EL (cell line): ENCODE measurements around the gene SFT2D2.

Experiments
- DNase-seq: peaks from one replicate; pipeline ENCODE4 v3.0.0-alpha.2; 2016

Gene SFT2D2

GRCh38 chr1:168223681-168224540 is 1.9 kb upstream of the SFT2D2 start:
- no peak for DNase-seq

- DNase-seq: no peak
Observed at GRCh38 chr1:168224991-168225390, 813 bp upstream of the SFT2D2 start.

- peak; percentile 37 for DNase-seq
Observed at GRCh38 chr1:168227620-168228019, 1.8 kb downstream of the SFT2D2 start.

GRCh38 chr1:168229893-168230292 is 4.1 kb downstream of the SFT2D2 start:
- no peak for DNase-seq

- DNase-seq: no peak
Observed at GRCh38 chr1:168230709-168231108, 4.9 kb downstream of the SFT2D2 start.

- peak; percentile 59 for DNase-seq
Observed at GRCh38 chr1:168234846-168235547, 9.2 kb downstream of the SFT2D2 start.

- no peak for DNase-seq
Observed at GRCh38 chr1:168235548-168235885, 9.7 kb downstream of the SFT2D2 start.

GRCh38 chr1:168235937-168236336 is 10.1 kb downstream of the SFT2D2 start:
- DNase-seq: no peak

GRCh38 chr1:168236836-168237611 is 11.2 kb downstream of the SFT2D2 start:
- DNase-seq: no peak

GRCh38 chr1:168243198-168243597 is 17.4 kb downstream of the SFT2D2 start:
- DNase-seq: no peak

GRCh38 chr1:168243636-168244212 is 17.9 kb downstream of the SFT2D2 start:
- no peak for DNase-seq

- no peak for DNase-seq
Observed at GRCh38 chr1:168245042-168245441, 19.2 kb downstream of the SFT2D2 start.

- no peak for DNase-seq
Observed at GRCh38 chr1:168246506-168246905, 20.7 kb downstream of the SFT2D2 start.

- DNase-seq: no peak
Observed at GRCh38 chr1:168252204-168252733, 26.5 kb downstream of the SFT2D2 start.

GRCh38 chr1:168256164-168256563 is 30.4 kb downstream of the SFT2D2 start:
- DNase-seq: no peak

GRCh38 chr1:168257397-168257796 is 31.6 kb downstream of the SFT2D2 start:
- no peak for DNase-seq

- DNase-seq: no peak
Observed at GRCh38 chr1:168259567-168259966, 33.8 kb downstream of the SFT2D2 start.

GRCh38 chr1:168260393-168260792 is 34.6 kb downstream of the SFT2D2 start:
- DNase-seq: no peak

- DNase-seq: peak; percentile 73
Observed at GRCh38 chr1:168261390-168261789, 35.6 kb downstream of the SFT2D2 start.

- no peak for DNase-seq
Observed at GRCh38 chr1:168263130-168263529, 37.3 kb downstream of the SFT2D2 start.

- no peak for DNase-seq
Observed at GRCh38 chr1:168264296-168264695, 38.5 kb downstream of the SFT2D2 start.

- no peak for DNase-seq
Observed at GRCh38 chr1:168265596-168265995, 39.8 kb downstream of the SFT2D2 start.

GRCh38 chr1:168266644-168267186 is 40.9 kb downstream of the SFT2D2 start:
- DNase-seq: peak; percentile 42
